Esophagus (tissue), 2 donors: ENCODE results near the gene IFNB1. TPM values are rescaled to one million over a fixed set of nuclear protein-coding genes. Genes with fewer than 3 reads are reported as not detected.

Experiments
- H3K27ac ChIP-seq, 2 donors: one replicate each; pipeline ENCODE4 v1.5.1; 2013; ENCODE audit warnings: low read depth in 2 of 2, mild to moderate bottlenecking in 2 of 2, inconsistent platforms in 1 of 2, low read length in 1 of 2, moderate library complexity in 1 of 2
- H3K27me3 ChIP-seq, 2 donors: one replicate each; pipeline ENCODE4 v1.6.1; 2013; ENCODE audit warnings: low read length in 2 of 2, control low read depth in 1 of 2, mild to moderate bottlenecking in 1 of 2; ENCODE audit not compliant: insufficient read depth in 2 of 2, control insufficient read depth in 1 of 2
- H3K36me3 ChIP-seq, 2 donors: one replicate each; pipeline ENCODE4 v1.6.1; 2013; ENCODE audit warnings: low read length in 1 of 2; ENCODE audit not compliant: control insufficient read depth in 2 of 2, insufficient read depth in 2 of 2
- H3K4me1 ChIP-seq, 2 donors: one replicate each; pipeline ENCODE4 v1.6.1; 2013; ENCODE audit warnings: low read length in 1 of 2; ENCODE audit not compliant: control insufficient read depth in 2 of 2, insufficient read depth in 2 of 2
- H3K4me3 ChIP-seq, 2 donors: one replicate each; pipeline ENCODE4 v1.5.1; 2013; ENCODE audit warnings: low read length in 2 of 2, mild to moderate bottlenecking in 2 of 2, low read depth in 1 of 2, moderate library complexity in 1 of 2
- H3K9me3 ChIP-seq, 2 donors: one replicate each; pipeline ENCODE4 v1.6.1; 2013; ENCODE audit warnings: mild to moderate bottlenecking in 2 of 2, low read depth in 1 of 2, low read length in 1 of 2, moderate library complexity in 1 of 2; ENCODE audit not compliant: control insufficient read depth in 2 of 2, insufficient read depth in 1 of 2
- WGBS, 2 donors: extraction: QIAGEN DNeasy Blood & Tissue Kit; methylation state at CpG; one replicate each; pipeline ENCODE4 v1.1.7; 2013; 5-methylcytosine and 5-hydroxymethylcytosine counted together
- polyA plus RNA-seq, 2 donors: library from polyadenylated mRNA; stranded (reverse); fragments of 200-250 nt; gene quantifications; one replicate each; pipeline ENCODE4 v1.2.3, GENCODE V29; 2013
- donor health status: healthy with polysubstance abuse.
- donor health status: Bipolar disorder and iron deficiency.

The IFNB1 gene
- polyA plus RNA-seq: not detected

GRCh38 chr9:21077781-21078180, at the start of gene IFNB1:
IFNB1 (minus strand) TSS chr9:21077942; CDS start chr9:21077869, 73 bp downstream.
- 91 to 96% methylated on average over 3 of the region's 3 CpGs for WGBS, 2 donors
- H3K27ac ChIP-seq: no peak within 1 kb of the TSS
- no peaks in the 10 kb centered on the region for H3K36me3 ChIP-seq

GRCh38 chr9:21121595-21122251, 44.0 kb upstream of the IFNB1 start:
- 82 to 87% methylated on average over 4 of the region's 4 CpGs for WGBS, 2 donors
- Histone ChIP-seq H3K36me3 (no peaks in the 10 kb centered on the region), H3K4me3 (no peak overlapping the region), H3K27me3 (no peaks in the 10 kb centered on the region), H3K9me3 (no peaks in the 10 kb centered on the region), H3K4me1 (no peaks in the 10 kb centered on the region), H3K27ac (no peak overlapping the region)

More at GRCh38 chr9:21077781-21078180, at the start of gene IFNB1:
- no peaks in the 10 kb centered on the region for H3K27me3 ChIP-seq
- no peaks in the 10 kb centered on the region for H3K4me1 ChIP-seq
- no peak within 1 kb of the TSS for H3K4me3 ChIP-seq
- no peaks in the 10 kb centered on the region for H3K9me3 ChIP-seq

- no peaks in the 10 kb centered on the region for H3K9me3 ChIP-seq
- H3K27ac ChIP-seq: no peak overlapping the region
- H3K4me3 ChIP-seq: no peak overlapping the region
- no peaks in the 10 kb centered on the region for H3K36me3 ChIP-seq
- H3K27me3 ChIP-seq: no peaks in the 10 kb centered on the region
- no peaks in the 10 kb centered on the region for H3K4me1 ChIP-seq
- 78 to 90% methylated on average over 2 of the region's 2 CpGs for WGBS, 2 donors
These were observed 43.3 kb upstream of the IFNB1 start for GRCh38 chr9:21121079-21121478.

- Histone ChIP-seq H3K4me3 (no peak overlapping the region), H3K27me3 (no peaks in the 10 kb centered on the region), H3K4me1 (no peaks in the 10 kb centered on the region), H3K36me3 (no peaks in the 10 kb centered on the region), H3K27ac (no peak overlapping the region), H3K9me3 (no peaks in the 10 kb centered on the region)
- WGBS, 2 donors: 73% methylated on average over 7 of the region's 7 CpGs
These were observed 41.5 kb upstream of the IFNB1 start for GRCh38 chr9:21119093-21119770.

GRCh38 chr9:21114311-21114710, 36.6 kb upstream of the IFNB1 start:
- Histone ChIP-seq H3K27me3 (no peaks in the 10 kb centered on the region), H3K36me3 (no peaks in the 10 kb centered on the region), H3K27ac (no peak overlapping the region), H3K9me3 (no peaks in the 10 kb centered on the region), H3K4me3 (no peak overlapping the region), H3K4me1 (no peaks in the 10 kb centered on the region)
- WGBS, 2 donors: 66 to 71% methylated on average over 2 of the region's 2 CpGs

GRCh38 chr9:21110708-21111576, 33.2 kb upstream of the IFNB1 start:
- Histone ChIP-seq H3K27ac (no peak overlapping the region), H3K4me3 (no peak overlapping the region), H3K36me3 (no peaks in the 10 kb centered on the region), H3K9me3 (no peaks in the 10 kb centered on the region), H3K27me3 (no peaks in the 10 kb centered on the region), H3K4me1 (no peaks in the 10 kb centered on the region)
- 25% methylated on average over 4 of the region's 4 CpGs for WGBS, 2 donors

- Histone ChIP-seq H3K27ac (no peak overlapping the region), H3K4me1 (no peaks in the 10 kb centered on the region), H3K4me3 (no peak overlapping the region), H3K9me3 (no peaks in the 10 kb centered on the region), H3K36me3 (no peaks in the 10 kb centered on the region), H3K27me3 (no peaks in the 10 kb centered on the region)
- 41 to 48% methylated on average over 1 of the region's 1 CpG for WGBS, 2 donors
These were observed 27.0 kb upstream of the IFNB1 start for GRCh38 chr9:21104787-21105186.

- H3K4me3 ChIP-seq: no peak overlapping the region
- no peaks in the 10 kb centered on the region for H3K36me3 ChIP-seq
- H3K27ac ChIP-seq: no peak overlapping the region
- 97 to 100% methylated on average over 1 of the region's 1 CpG for WGBS, 2 donors
- H3K9me3 ChIP-seq: no peaks in the 10 kb centered on the region
- H3K4me1 ChIP-seq: no peaks in the 10 kb centered on the region
- no peaks in the 10 kb centered on the region for H3K27me3 ChIP-seq
These were observed 24.6 kb upstream of the IFNB1 start for GRCh38 chr9:21102305-21102704.

GRCh38 chr9:21097817-21098216, 20.1 kb upstream of the IFNB1 start:
- no peaks in the 10 kb centered on the region for H3K4me1 ChIP-seq
- H3K27ac ChIP-seq: no peak overlapping the region
- H3K4me3 ChIP-seq: no peak overlapping the region
- H3K9me3 ChIP-seq: no peaks in the 10 kb centered on the region
- WGBS, 2 donors: 84 to 88% methylated on average over 2 of the region's 2 CpGs
- H3K36me3 ChIP-seq: no peaks in the 10 kb centered on the region
- H3K27me3 ChIP-seq: no peaks in the 10 kb centered on the region
